ENCODE results near the gene GBE1. TPM values are rescaled to one million over a fixed set of nuclear protein-coding genes. Genes with fewer than 3 reads are reported as not detected.

Gene GBE1
- total and polyA plus RNA-seq, 2 donors (not counting 1 experiment from before 2014, with no cell fraction given) = 153 to 232 TPM

DNA sequence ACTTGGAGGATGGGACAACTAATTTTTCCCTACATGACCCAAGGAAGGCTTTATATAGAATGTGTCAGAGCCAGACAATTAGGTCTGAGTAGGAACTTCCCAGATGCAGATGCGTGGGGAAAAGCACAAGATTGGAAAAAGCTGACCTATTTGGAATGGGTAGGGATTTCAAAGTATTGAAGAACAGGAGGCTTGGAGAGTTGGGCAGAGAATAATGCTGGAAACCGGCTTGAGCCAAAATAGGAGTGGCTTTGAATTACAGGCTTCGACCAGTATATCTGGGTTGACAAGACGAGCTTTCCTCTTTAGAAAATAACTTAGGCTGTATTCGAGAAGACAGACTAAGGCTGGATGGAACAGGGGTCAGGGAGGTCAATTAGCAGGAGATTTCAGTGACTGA lies 181.1 kb downstream of the GBE1 start:
- Histone ChIP-seq H3K27me3 (ENCODE audit: control insufficient read depth, insufficient read depth, low read length) (no peaks in the 10 kb centered on the region), H3K4me2 (ENCODE audit: extremely low read depth, insufficient read depth, low read length) (no peak overlapping the region), H4K20me1 (ENCODE audit: control insufficient read depth, extremely low read depth, insufficient read depth, low read length) (no peaks in the 10 kb centered on the region), H3K27ac (ENCODE audit: insufficient read depth, low read length) (no peak overlapping the region), H3K4me3 (replicated peaks in 1 of 4; ENCODE audit: control extremely low read depth in 1 of 4, insufficient read depth in 1 of 4, low read depth in 3 of 4, low read length in 4 of 4) (no peak overlapping the region), H3K4me1 (ENCODE audit: control insufficient read depth, extremely low read depth, insufficient read depth, low read length) (no peaks in the 10 kb centered on the region), H3K36me3 (ENCODE audit: control insufficient read depth, insufficient read depth, low read length) (peaks cover 2% of the 10 kb centered on the region), H3K9me3 (ENCODE audit: control insufficient read depth, insufficient read depth, low read depth, low read length) (no peaks in the 10 kb centered on the region), H2AFZ (ENCODE audit: low read length) (no peak overlapping the region), H3K9ac (ENCODE audit: insufficient read depth, low read length) (no peak overlapping the region), H3K79me2 (ENCODE audit: control insufficient read depth, insufficient read depth, low read length) (no peaks in the 10 kb centered on the region)
- TF ChIP-seq, protein P1, sequence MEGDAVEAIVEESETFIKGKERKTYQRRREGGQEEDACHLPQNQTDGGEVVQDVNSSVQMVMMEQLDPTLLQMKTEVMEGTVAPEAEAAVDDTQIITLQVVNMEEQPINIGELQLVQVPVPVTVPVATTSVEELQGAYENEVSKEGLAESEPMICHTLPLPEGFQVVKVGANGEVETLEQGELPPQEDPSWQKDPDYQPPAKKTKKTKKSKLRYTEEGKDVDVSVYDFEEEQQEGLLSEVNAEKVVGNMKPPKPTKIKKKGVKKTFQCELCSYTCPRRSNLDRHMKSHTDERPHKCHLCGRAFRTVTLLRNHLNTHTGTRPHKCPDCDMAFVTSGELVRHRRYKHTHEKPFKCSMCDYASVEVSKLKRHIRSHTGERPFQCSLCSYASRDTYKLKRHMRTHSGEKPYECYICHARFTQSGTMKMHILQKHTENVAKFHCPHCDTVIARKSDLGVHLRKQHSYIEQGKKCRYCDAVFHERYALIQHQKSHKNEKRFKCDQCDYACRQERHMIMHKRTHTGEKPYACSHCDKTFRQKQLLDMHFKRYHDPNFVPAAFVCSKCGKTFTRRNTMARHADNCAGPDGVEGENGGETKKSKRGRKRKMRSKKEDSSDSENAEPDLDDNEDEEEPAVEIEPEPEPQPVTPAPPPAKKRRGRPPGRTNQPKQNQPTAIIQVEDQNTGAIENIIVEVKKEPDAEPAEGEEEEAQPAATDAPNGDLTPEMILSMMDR (conservative IDR thresholded peaks at IDR 0.05 in 1 of 2, IDR thresholded peaks at IDR 0.05 in 1 of 2; ENCODE audit: low read depth in 1 of 2, low read length in 2 of 2) = no peak
- no peak for TF ChIP-seq EZH2 (IDR thresholded peaks at IDR 0.05; ENCODE audit: low read length, missing control alignments)
- DNase-seq (ENCODE audit: low read depth in 2 of 2) = no peak

DNA sequence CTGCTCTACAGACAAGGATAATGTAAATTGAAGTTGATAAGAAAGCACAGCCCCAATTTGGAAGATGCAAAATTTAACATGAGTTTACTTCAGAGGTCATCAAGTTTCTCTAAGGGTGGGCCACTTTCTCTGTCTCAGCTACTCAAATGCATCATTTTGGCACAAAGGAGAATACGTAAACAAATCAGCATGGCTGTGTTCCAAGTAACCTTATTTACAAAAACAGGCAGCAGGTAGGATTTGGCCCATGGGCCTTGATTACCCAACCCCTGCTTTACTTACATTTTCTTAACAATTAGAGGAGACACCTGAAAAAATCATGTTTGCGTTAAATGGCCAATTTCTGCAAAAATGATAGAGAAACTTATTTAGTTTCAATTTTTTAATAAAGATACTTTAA lies 181.7 kb downstream of the GBE1 start:
- no peaks in the 10 kb centered on the region for H3K9me3 ChIP-seq (ENCODE audit: control insufficient read depth, insufficient read depth, low read depth, low read length)
- no peak overlapping the region for H3K9ac ChIP-seq (ENCODE audit: insufficient read depth, low read length)
- H3K4me2 ChIP-seq (ENCODE audit: extremely low read depth, insufficient read depth, low read length) = no peak overlapping the region
- no peak overlapping the region for H2AFZ ChIP-seq (ENCODE audit: low read length)
- no peak overlapping the region for H3K27ac ChIP-seq (ENCODE audit: insufficient read depth, low read length)
- H4K20me1 ChIP-seq (ENCODE audit: control insufficient read depth, extremely low read depth, insufficient read depth, low read length) = no peaks in the 10 kb centered on the region
- H3K4me1 ChIP-seq (ENCODE audit: control insufficient read depth, extremely low read depth, insufficient read depth, low read length) = no peaks in the 10 kb centered on the region
- H3K79me2 ChIP-seq (ENCODE audit: control insufficient read depth, insufficient read depth, low read length) = no peaks in the 10 kb centered on the region
- peaks cover 2% of the 10 kb centered on the region for H3K36me3 ChIP-seq (ENCODE audit: control insufficient read depth, insufficient read depth, low read length)
- no peak for DNase-seq (ENCODE audit: low read depth in 2 of 2)
- no peaks in the 10 kb centered on the region for H3K27me3 ChIP-seq (ENCODE audit: control insufficient read depth, insufficient read depth, low read length)
- TF ChIP-seq EZH2 (IDR thresholded peaks at IDR 0.05; ENCODE audit: low read length, missing control alignments) = no peak
- TF ChIP-seq, protein P1 (conservative IDR thresholded peaks at IDR 0.05 in 1 of 2, IDR thresholded peaks at IDR 0.05 in 1 of 2; ENCODE audit: low read depth in 1 of 2, low read length in 2 of 2) = no peak
- no peak overlapping the region for H3K4me3 ChIP-seq (replicated peaks in 1 of 4; ENCODE audit: control extremely low read depth in 1 of 4, insufficient read depth in 1 of 4, low read depth in 3 of 4, low read length in 4 of 4)

DNA sequence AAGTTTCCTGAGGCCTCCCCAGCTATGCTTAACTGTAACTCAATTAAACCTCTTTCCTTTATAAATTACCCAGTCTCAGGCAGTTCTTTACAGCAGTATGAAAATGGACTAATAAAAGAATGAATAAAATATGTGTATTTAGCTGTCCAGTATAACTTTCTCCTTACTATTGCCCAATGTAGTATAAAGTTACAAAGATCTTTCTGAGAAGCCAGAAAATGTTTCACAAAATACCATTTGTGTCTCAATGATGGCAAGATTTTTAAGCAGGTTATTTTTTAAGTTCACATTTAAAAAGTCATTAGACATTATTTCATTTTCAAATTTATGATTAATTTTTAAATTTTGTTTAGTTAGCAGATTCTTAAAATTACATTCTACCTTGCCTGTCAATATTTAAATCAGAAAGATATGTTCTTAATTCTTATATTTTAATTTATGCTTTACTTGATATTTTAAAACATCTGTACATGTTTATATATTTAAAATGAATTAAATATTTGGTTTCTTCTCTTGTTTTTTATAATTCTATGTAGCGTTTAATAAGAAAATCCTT lies 189.2 kb downstream of the GBE1 start:
- no peak overlapping the region for H2AFZ ChIP-seq (ENCODE audit: low read length)

More for the DNA sequence above, 189.2 kb downstream of the GBE1 start:
- H3K36me3 ChIP-seq (ENCODE audit: control insufficient read depth, insufficient read depth, low read length) = no peaks in the 10 kb centered on the region
- H3K9me3 ChIP-seq (ENCODE audit: control insufficient read depth, insufficient read depth, low read depth, low read length) = no peaks in the 10 kb centered on the region
- H3K4me3 ChIP-seq (replicated peaks in 1 of 4; ENCODE audit: control extremely low read depth in 1 of 4, insufficient read depth in 1 of 4, low read depth in 3 of 4, low read length in 4 of 4) = no peak overlapping the region
- DNase-seq (ENCODE audit: low read depth in 2 of 2) = no peak
- no peaks in the 10 kb centered on the region for H3K4me1 ChIP-seq (ENCODE audit: control insufficient read depth, extremely low read depth, insufficient read depth, low read length)
- H3K27me3 ChIP-seq (ENCODE audit: control insufficient read depth, insufficient read depth, low read length) = no peaks in the 10 kb centered on the region
- H3K9ac ChIP-seq (ENCODE audit: insufficient read depth, low read length) = no peak overlapping the region
- no peaks in the 10 kb centered on the region for H4K20me1 ChIP-seq (ENCODE audit: control insufficient read depth, extremely low read depth, insufficient read depth, low read length)
- no peak overlapping the region for H3K4me2 ChIP-seq (ENCODE audit: extremely low read depth, insufficient read depth, low read length)
- TF ChIP-seq, protein P1 (conservative IDR thresholded peaks at IDR 0.05 in 1 of 2, IDR thresholded peaks at IDR 0.05 in 1 of 2; ENCODE audit: low read depth in 1 of 2, low read length in 2 of 2) = no peak
- no peak for TF ChIP-seq EZH2 (IDR thresholded peaks at IDR 0.05; ENCODE audit: low read length, missing control alignments)
- no peaks in the 10 kb centered on the region for H3K79me2 ChIP-seq (ENCODE audit: control insufficient read depth, insufficient read depth, low read length)
- no peak overlapping the region for H3K27ac ChIP-seq (ENCODE audit: insufficient read depth, low read length)
